OCI-LY7 (cell line): ENCODE measurements around the gene SEMG2.

Source experiments
- EZH2phosphoT487 ChIP-seq: fragments of 200-600 bp; sonication (generic); IDR thresholded peaks from 2 replicates; pipeline ENCODE4 v1.6.1; 2018; ENCODE audit warnings: low read depth, borderline replicate concordance, mild to moderate bottlenecking, mixed run types, antibody characterized with exemption, low read length, moderate library complexity, mixed read lengths
- TF ChIP-seq, protein P1 (sequence below): fragments of 200-600 bp; sonication (generic); conservative IDR thresholded peaks from 2 replicates; pipeline ENCODE4 v1.5.1; 2014; ENCODE audit warnings: mild to moderate bottlenecking, antibody characterized with exemption, low read length, moderate library complexity, mixed read lengths

DNA sequence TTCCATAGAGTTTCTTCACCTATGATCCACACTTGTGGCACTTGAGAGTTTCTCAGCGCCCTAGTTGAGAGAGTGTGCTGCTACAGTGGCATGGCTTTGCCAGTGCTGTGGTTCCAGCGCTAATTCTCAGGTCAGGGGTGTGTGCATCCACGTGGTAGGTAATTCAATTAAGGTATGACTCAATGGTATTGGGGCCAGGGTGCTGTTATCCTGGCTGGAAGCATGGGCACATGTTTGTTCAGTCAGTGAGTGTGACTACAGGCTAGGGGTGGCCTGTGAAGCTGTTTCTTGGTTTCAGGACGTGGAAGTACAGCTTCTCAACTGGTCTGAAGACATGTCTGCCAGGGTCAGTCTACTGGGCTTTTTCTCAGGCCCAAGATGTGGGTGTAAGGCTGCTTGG lies 3.0 kb upstream of the SEMG2 start:
- TF ChIP-seq EZH2phosphoT487 = no peak
- TF ChIP-seq, protein P1, sequence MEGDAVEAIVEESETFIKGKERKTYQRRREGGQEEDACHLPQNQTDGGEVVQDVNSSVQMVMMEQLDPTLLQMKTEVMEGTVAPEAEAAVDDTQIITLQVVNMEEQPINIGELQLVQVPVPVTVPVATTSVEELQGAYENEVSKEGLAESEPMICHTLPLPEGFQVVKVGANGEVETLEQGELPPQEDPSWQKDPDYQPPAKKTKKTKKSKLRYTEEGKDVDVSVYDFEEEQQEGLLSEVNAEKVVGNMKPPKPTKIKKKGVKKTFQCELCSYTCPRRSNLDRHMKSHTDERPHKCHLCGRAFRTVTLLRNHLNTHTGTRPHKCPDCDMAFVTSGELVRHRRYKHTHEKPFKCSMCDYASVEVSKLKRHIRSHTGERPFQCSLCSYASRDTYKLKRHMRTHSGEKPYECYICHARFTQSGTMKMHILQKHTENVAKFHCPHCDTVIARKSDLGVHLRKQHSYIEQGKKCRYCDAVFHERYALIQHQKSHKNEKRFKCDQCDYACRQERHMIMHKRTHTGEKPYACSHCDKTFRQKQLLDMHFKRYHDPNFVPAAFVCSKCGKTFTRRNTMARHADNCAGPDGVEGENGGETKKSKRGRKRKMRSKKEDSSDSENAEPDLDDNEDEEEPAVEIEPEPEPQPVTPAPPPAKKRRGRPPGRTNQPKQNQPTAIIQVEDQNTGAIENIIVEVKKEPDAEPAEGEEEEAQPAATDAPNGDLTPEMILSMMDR = no peak
